WTC11 (cell line): Measurements from ENCODE around the gene PKN3. TPM values are rescaled to one million over a fixed set of nuclear protein-coding genes. Genes with fewer than 3 reads are reported as not detected.

Source experiments
- AFF4 ChIP-seq: sonication (generic); formaldehyde crosslinking; IDR thresholded peaks from 2 replicates; pipeline ENCODE4 v1.8.1; 2023; ENCODE audit warnings: mild to moderate bottlenecking, missing genetic modification reagents, borderline replicate concordance
- ATF1 ChIP-seq: sonication (generic); formaldehyde crosslinking; IDR thresholded peaks from 2 replicates; pipeline ENCODE4 v1.8.1; 2023; ENCODE audit warnings: mild to moderate bottlenecking, moderate library complexity, missing genetic modification reagents
- CREB1 ChIP-seq: sonication (generic); formaldehyde crosslinking; IDR thresholded peaks from 2 replicates; pipeline ENCODE4 v1.8.0; 2023; ENCODE audit warnings: mild to moderate bottlenecking, missing genetic modification reagents
- CREM ChIP-seq: sonication (generic); formaldehyde crosslinking; IDR thresholded peaks from 2 replicates; pipeline ENCODE4 v1.8.1; 2022; ENCODE audit warnings: mild to moderate bottlenecking, missing genetic modification reagents, moderate library complexity
- E2F1 ChIP-seq: sonication (generic); formaldehyde crosslinking; IDR thresholded peaks from 2 replicates; pipeline ENCODE4 v1.8.0; 2022; ENCODE audit warnings: mild to moderate bottlenecking, missing genetic modification reagents
- E2F4 ChIP-seq: sonication (generic); formaldehyde crosslinking; IDR thresholded peaks from 2 replicates; pipeline ENCODE4 v1.8.1; 2022; ENCODE audit warnings: low read depth, mild to moderate bottlenecking, moderate library complexity, missing genetic modification reagents, borderline replicate concordance
- GTF2I ChIP-seq: fragments of 250-450 bp; sonication (Bioruptor Pico); conservative IDR thresholded peaks from 2 replicates; pipeline ENCODE4 v1.4.0; 2021; ENCODE audit warnings: mild to moderate bottlenecking
- IRF1 ChIP-seq: sonication (generic); formaldehyde crosslinking; IDR thresholded peaks from 2 replicates; pipeline ENCODE4 v1.8.0; 2023; ENCODE audit warnings: missing genetic modification reagents
- IRF2 ChIP-seq: sonication (generic); formaldehyde crosslinking; IDR thresholded peaks from 2 replicates; pipeline ENCODE4 v1.8.0; 2022; ENCODE audit warnings: low read depth, missing genetic modification reagents, borderline replicate concordance
- JUN ChIP-seq: sonication (generic); formaldehyde crosslinking; IDR thresholded peaks from 2 replicates; pipeline ENCODE4 v1.8.0; 2023; ENCODE audit warnings: mild to moderate bottlenecking, missing genetic modification reagents
- NFE2L1 ChIP-seq: sonication (generic); formaldehyde crosslinking; IDR thresholded peaks from 2 replicates; pipeline ENCODE4 v1.8.1; 2023; ENCODE audit warnings: missing genetic modification reagents
- NFYB ChIP-seq: sonication (generic); formaldehyde crosslinking; conservative IDR thresholded peaks from 2 replicates; pipeline ENCODE4 v1.8.0; 2022; ENCODE audit warnings: low read depth, missing genetic modification reagents
- RORB ChIP-seq: fragments of 250-450 bp; sonication (Bioruptor Pico); IDR thresholded peaks from 2 replicates; pipeline ENCODE4 v1.9.0; 2021; ENCODE audit warnings: mild to moderate bottlenecking
- SMAD3 ChIP-seq: sonication (generic); formaldehyde crosslinking; IDR thresholded peaks from 2 replicates; pipeline ENCODE4 v1.8.0; 2022; ENCODE audit warnings: missing genetic modification reagents, mild to moderate bottlenecking, borderline replicate concordance
- SP1 ChIP-seq: sonication (generic); formaldehyde crosslinking; conservative IDR thresholded peaks from 2 replicates; pipeline ENCODE4 v1.8.1; 2022; ENCODE audit warnings: missing genetic modification reagents
- TCF7 ChIP-seq: sonication (generic); formaldehyde crosslinking; IDR thresholded peaks from 2 replicates; pipeline ENCODE4 v1.8.0; 2022; ENCODE audit warnings: mild to moderate bottlenecking, low read depth, missing genetic modification reagents, moderate library complexity
- TEAD1 ChIP-seq: sonication (generic); formaldehyde crosslinking; IDR thresholded peaks from 2 replicates; pipeline ENCODE4 v1.8.0; 2022; ENCODE audit warnings: mild to moderate bottlenecking, missing genetic modification reagents
- TEAD4 ChIP-seq: sonication (generic); formaldehyde crosslinking; IDR thresholded peaks from 2 replicates; pipeline ENCODE4 v1.8.0; 2022; ENCODE audit warnings: mild to moderate bottlenecking, missing genetic modification reagents
- ZNF219 ChIP-seq: sonication (generic); formaldehyde crosslinking; IDR thresholded peaks from 2 replicates; pipeline ENCODE4 v1.8.0; 2023; ENCODE audit warnings: missing genetic modification reagents, mild to moderate bottlenecking, borderline replicate concordance
- ZNF317 ChIP-seq: sonication (generic); formaldehyde crosslinking; IDR thresholded peaks from 2 replicates; pipeline ENCODE4 v1.8.1; 2023; ENCODE audit warnings: low read depth, mild to moderate bottlenecking, moderate library complexity, missing genetic modification reagents, borderline replicate concordance
- ZNF423 ChIP-seq: fragments of 250-450 bp; sonication (Bioruptor Pico); IDR thresholded peaks from 2 replicates; pipeline ENCODE4 v2.1.2; 2022; ENCODE audit warnings: mild to moderate bottlenecking, moderate library complexity
- ZNF671 ChIP-seq: fragments of 250-450 bp; sonication (Bioruptor Pico); IDR thresholded peaks from 2 replicates; pipeline ENCODE4 v1.8.0; 2021; ENCODE audit warnings: mild to moderate bottlenecking
- ZSCAN18 ChIP-seq: fragments of 250-450 bp; sonication (Bioruptor Pico); IDR thresholded peaks from 2 replicates; pipeline ENCODE4 v2.1.2; 2022; ENCODE audit warnings: mild to moderate bottlenecking, moderate library complexity
- total RNA-seq: library from RNA; stranded (reverse); gene quantifications from 3 replicates; pipeline ENCODE4 v1.2.3, GENCODE V29; 2021
- TF ChIP-seq, protein P1 (sequence below): sonication (generic); formaldehyde crosslinking; conservative IDR thresholded peaks from 2 replicates; pipeline ENCODE4 v1.8.1; 2023; ENCODE audit warnings: mild to moderate bottlenecking, low read depth, missing genetic modification reagents, moderate library complexity
- TF ChIP-seq, protein P2 (sequence below): sonication (generic); formaldehyde crosslinking; IDR thresholded peaks from 2 replicates; pipeline ENCODE4 v1.8.0; 2022; ENCODE audit warnings: mild to moderate bottlenecking, missing genetic modification reagents
- TF ChIP-seq, protein P3 (sequence below): fragments of 250-450 bp; sonication (Bioruptor Pico); IDR thresholded peaks from 2 replicates; pipeline ENCODE4 v1.8.0; 2021; ENCODE audit warnings: mild to moderate bottlenecking

PKN3 gene
- total RNA-seq, 1 experiment from 2014 or later, result 24.1 TPM

DNA sequence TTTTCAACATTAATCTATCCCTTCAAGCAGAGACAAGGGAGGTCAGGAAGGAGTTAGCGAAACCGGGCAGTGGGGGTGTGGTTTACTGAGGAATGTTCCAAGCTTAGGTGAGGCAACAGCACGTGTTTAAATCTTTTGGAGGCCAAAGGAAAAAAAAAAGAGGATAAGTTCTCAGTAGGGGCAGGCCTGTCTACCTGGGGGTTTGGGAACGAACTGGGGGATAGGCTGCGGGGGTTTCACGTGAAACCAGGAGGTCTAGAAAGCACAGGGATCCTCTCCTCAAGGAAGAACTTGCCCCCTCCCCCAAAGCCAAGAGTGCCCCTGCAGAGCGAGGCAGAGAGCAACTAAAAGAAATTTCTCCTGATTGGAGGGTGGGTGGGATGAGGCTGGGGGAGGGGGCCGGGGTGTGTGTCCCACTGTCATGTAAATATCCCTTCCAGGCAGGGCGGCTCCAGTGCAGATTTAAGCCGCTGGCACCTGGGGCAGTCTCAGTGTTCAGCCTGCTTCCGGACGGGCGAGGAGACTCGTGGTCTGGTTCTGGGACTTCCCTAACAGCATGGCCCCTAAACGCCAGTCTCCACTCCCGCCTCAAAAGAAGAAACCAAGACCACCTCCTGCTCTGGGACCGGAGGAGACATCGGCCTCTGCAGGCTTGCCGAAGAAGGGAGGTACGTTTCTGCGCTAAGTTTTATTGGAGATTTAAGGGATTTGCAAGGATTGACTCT is 18.8 kb upstream of the PKN3 start (continued):
- TF ChIP-seq, protein P1, sequence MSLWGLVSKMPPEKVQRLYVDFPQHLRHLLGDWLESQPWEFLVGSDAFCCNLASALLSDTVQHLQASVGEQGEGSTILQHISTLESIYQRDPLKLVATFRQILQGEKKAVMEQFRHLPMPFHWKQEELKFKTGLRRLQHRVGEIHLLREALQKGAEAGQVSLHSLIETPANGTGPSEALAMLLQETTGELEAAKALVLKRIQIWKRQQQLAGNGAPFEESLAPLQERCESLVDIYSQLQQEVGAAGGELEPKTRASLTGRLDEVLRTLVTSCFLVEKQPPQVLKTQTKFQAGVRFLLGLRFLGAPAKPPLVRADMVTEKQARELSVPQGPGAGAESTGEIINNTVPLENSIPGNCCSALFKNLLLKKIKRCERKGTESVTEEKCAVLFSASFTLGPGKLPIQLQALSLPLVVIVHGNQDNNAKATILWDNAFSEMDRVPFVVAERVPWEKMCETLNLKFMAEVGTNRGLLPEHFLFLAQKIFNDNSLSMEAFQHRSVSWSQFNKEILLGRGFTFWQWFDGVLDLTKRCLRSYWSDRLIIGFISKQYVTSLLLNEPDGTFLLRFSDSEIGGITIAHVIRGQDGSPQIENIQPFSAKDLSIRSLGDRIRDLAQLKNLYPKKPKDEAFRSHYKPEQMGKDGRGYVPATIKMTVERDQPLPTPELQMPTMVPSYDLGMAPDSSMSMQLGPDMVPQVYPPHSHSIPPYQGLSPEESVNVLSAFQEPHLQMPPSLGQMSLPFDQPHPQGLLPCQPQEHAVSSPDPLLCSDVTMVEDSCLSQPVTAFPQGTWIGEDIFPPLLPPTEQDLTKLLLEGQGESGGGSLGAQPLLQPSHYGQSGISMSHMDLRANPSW (CRISPR knock-in tag), result no peak
- TF ChIP-seq NFYB (CRISPR knock-in tag), result 0 out of 2 replicates have a peak, but pooled peaks have one; percentile 5
- no peak for TF ChIP-seq E2F1 (CRISPR knock-in tag)
- TF ChIP-seq, protein P2, sequence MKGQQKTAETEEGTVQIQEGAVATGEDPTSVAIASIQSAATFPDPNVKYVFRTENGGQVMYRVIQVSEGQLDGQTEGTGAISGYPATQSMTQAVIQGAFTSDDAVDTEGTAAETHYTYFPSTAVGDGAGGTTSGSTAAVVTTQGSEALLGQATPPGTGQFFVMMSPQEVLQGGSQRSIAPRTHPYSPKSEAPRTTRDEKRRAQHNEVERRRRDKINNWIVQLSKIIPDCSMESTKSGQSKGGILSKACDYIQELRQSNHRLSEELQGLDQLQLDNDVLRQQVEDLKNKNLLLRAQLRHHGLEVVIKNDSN (CRISPR knock-in tag), result peak; percentile 29; the same call in 1 of the 2 replicates
- TF ChIP-seq JUN (CRISPR knock-in tag), result peak; percentile 40; the same call in 1 of the 2 replicates
- TF ChIP-seq ZNF671, result 0 out of 2 replicates have a peak, but pooled peaks have one; percentile 44
- TF ChIP-seq ZNF423 (CRISPR knock-in tag), result peak; percentile 94
- TF ChIP-seq CREB1 (CRISPR knock-in tag), result no peak
- 0 out of 2 replicates have a peak, but pooled peaks have one; percentile 31 for TF ChIP-seq AFF4 (CRISPR knock-in tag)
- no peak for TF ChIP-seq SP1 (CRISPR knock-in tag)
- no peak for TF ChIP-seq IRF2 (CRISPR knock-in tag)
- TF ChIP-seq ZNF317 (CRISPR knock-in tag), result no peak
- TF ChIP-seq RORB, result no peak
- no peak for TF ChIP-seq ZNF219 (CRISPR knock-in tag)
- TF ChIP-seq E2F4 (CRISPR knock-in tag), result no peak
- TF ChIP-seq, protein P3, sequence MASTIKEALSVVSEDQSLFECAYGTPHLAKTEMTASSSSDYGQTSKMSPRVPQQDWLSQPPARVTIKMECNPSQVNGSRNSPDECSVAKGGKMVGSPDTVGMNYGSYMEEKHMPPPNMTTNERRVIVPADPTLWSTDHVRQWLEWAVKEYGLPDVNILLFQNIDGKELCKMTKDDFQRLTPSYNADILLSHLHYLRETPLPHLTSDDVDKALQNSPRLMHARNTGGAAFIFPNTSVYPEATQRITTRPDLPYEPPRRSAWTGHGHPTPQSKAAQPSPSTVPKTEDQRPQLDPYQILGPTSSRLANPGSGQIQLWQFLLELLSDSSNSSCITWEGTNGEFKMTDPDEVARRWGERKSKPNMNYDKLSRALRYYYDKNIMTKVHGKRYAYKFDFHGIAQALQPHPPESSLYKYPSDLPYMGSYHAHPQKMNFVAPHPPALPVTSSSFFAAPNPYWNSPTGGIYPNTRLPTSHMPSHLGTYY (CRISPR knock-in tag), result no peak
- TF ChIP-seq NFE2L1 (CRISPR knock-in tag), result peak; percentile 42; the same call in 1 of the 2 replicates
- 0 out of 2 replicates have a peak, but pooled peaks have one; percentile 38 for TF ChIP-seq IRF1
- peak; percentile 84 for TF ChIP-seq TEAD1 (CRISPR knock-in tag)
- no peak for TF ChIP-seq TEAD4 (CRISPR knock-in tag)
- TF ChIP-seq SMAD3, result no peak; the same call in 1 of the 2 replicates
- no peak for TF ChIP-seq GTF2I (CRISPR knock-in tag)
- TF ChIP-seq ATF1 (CRISPR knock-in tag), result 0 out of 2 replicates have a peak, but pooled peaks have one; percentile 21
- no peak for TF ChIP-seq ZSCAN18 (CRISPR knock-in tag)
- TF ChIP-seq CREM (CRISPR knock-in tag), result no peak
- TF ChIP-seq TCF7 (CRISPR knock-in tag), result 0 out of 2 replicates have a peak, but pooled peaks have one; percentile 18
